Neuronal stem cell (in vitro differentiated cells): ENCODE measurements around the gene ARHGEF17.
A peak's percentile ranks its signal among the peaks of the same experiment; 100 is the strongest.

Experiments
- DNase-seq: peaks from one replicate; pipeline ENCODE4 v3.0.0-alpha.2; 2013; ENCODE audit warnings: low spot score
- H2AFZ ChIP-seq: one replicate; pipeline ENCODE4 v1.6.1; 2013; ENCODE audit warnings: mild to moderate bottlenecking, low read length, inconsistent platforms
- H2AK5ac ChIP-seq: 2 replicates; pipeline ENCODE4 v1.6.1; 2013; ENCODE audit warnings: low read depth, mild to moderate bottlenecking, inconsistent platforms, low read length, moderate library complexity, mixed read lengths
- H2BK120ac ChIP-seq: 2 replicates; pipeline ENCODE4 v1.6.1; 2013; ENCODE audit warnings: low read depth, mild to moderate bottlenecking, inconsistent platforms, low read length, moderate library complexity, mixed read lengths
- H2BK12ac ChIP-seq: one replicate; pipeline ENCODE4 v1.6.1; 2013; ENCODE audit warnings: low read length, inconsistent platforms
- H2BK15ac ChIP-seq: 2 replicates; pipeline ENCODE4 v1.6.1; 2013; ENCODE audit warnings: mild to moderate bottlenecking, low read length, inconsistent platforms, mixed read lengths
- H2BK5ac ChIP-seq: one replicate; pipeline ENCODE4 v1.6.1; 2013; ENCODE audit warnings: inconsistent platforms, mild to moderate bottlenecking, low read length, moderate library complexity
- H3K14ac ChIP-seq: one replicate; pipeline ENCODE4 v1.6.1; 2013; ENCODE audit warnings: low read length, inconsistent platforms
- H3K18ac ChIP-seq: 2 replicates; pipeline ENCODE4 v1.6.1; 2013; ENCODE audit warnings: low read length, inconsistent platforms
- H3K23ac ChIP-seq: 2 replicates; pipeline ENCODE4 v1.6.1; 2013; ENCODE audit warnings: low read depth, mild to moderate bottlenecking, mixed read lengths, low read length, inconsistent platforms; ENCODE audit not compliant: poor library complexity
- H3K27ac ChIP-seq: replicated peaks from 3 replicates; pipeline ENCODE4 v1.5.1; 2013; ENCODE audit warnings: low read length, inconsistent platforms
- H3K27me3 ChIP-seq, 3 experiments: 2 replicates each; pipeline ENCODE4 v1.6.1; 2013; ENCODE audit warnings: low read length in 3 of 3, mild to moderate bottlenecking in 2 of 3, inconsistent platforms in 1 of 3, low read depth in 1 of 3, mixed read lengths in 1 of 3, moderate library complexity in 1 of 3; ENCODE audit not compliant: control insufficient read depth in 3 of 3, insufficient read depth in 3 of 3
- H3K36me3 ChIP-seq, 2 donors: replicated peaks in 1 of 2; 2 replicates each; pipeline ENCODE4 v1.6.1; 2013; ENCODE audit warnings: low read length in 2 of 2; ENCODE audit not compliant: control insufficient read depth in 2 of 2, insufficient read depth in 2 of 2
- H3K4ac ChIP-seq: 2 replicates; pipeline ENCODE4 v1.6.1; 2013; ENCODE audit warnings: inconsistent platforms, mild to moderate bottlenecking, low read length, moderate library complexity
- H3K4me1 ChIP-seq, 2 donors: 1 replicate in 1 of 2; 2 replicates in 1 of 2; pipeline ENCODE4 v1.6.1; 2013; ENCODE audit warnings: low read length in 2 of 2, low read depth in 1 of 2; ENCODE audit not compliant: control insufficient read depth in 2 of 2, insufficient read depth in 1 of 2
- H3K4me2 ChIP-seq: one replicate; pipeline ENCODE4 v1.6.1; 2013; ENCODE audit warnings: mild to moderate bottlenecking, low read length, inconsistent platforms; ENCODE audit not compliant: insufficient read depth, poor library complexity, severe bottlenecking
- H3K4me3 ChIP-seq, 2 donors: 2 replicates each; pipeline ENCODE4 v1.5.1; 2013; ENCODE audit warnings: low read length in 2 of 2, mild to moderate bottlenecking in 2 of 2, inconsistent platforms in 1 of 2, moderate library complexity in 1 of 2
- H3K79me1 ChIP-seq: one replicate; pipeline ENCODE4 v1.6.1; 2013; ENCODE audit warnings: low read depth, mild to moderate bottlenecking, inconsistent platforms, low read length, moderate library complexity
- H3K9ac ChIP-seq: one replicate; pipeline ENCODE4 v1.6.1; 2013; ENCODE audit warnings: mild to moderate bottlenecking, low read depth, low read length, inconsistent platforms; ENCODE audit not compliant: poor library complexity
- H3K9me3 ChIP-seq, 2 donors: replicated peaks in 1 of 2; 2 replicates each; pipeline versions ENCODE3 to v1.6.1; 2013; ENCODE audit warnings: low read length in 2 of 2, mild to moderate bottlenecking in 2 of 2, inconsistent platforms in 1 of 2, low read depth in 1 of 2, mixed read lengths in 1 of 2, moderate library complexity in 1 of 2; ENCODE audit not compliant: control insufficient read depth in 2 of 2, insufficient read depth in 1 of 2
- H4K8ac ChIP-seq: one replicate; pipeline ENCODE4 v1.6.1; 2013; ENCODE audit warnings: low read depth, mild to moderate bottlenecking, inconsistent platforms, low read length, moderate library complexity
- H4K91ac ChIP-seq: one replicate; pipeline ENCODE4 v1.6.1; 2013; ENCODE audit warnings: low read length, low read depth, mild to moderate bottlenecking, inconsistent platforms; ENCODE audit not compliant: poor library complexity
- WGBS, 2 donors: extraction: QIAGEN DNeasy Blood & Tissue Kit; methylation state at CpG; one replicate each; pipeline ENCODE4 v1.1.7; 2013; ENCODE audit warnings: missing lambda C conversion rate in 2 of 2, mixed read lengths in 1 of 2; ENCODE audit not compliant: insufficient read length in 2 of 2, insufficient replicate concordance in 1 of 2; ENCODE audit errors: extremely low coverage in 2 of 2; 5-methylcytosine and 5-hydroxymethylcytosine counted together

ARHGEF17 gene

DNA sequence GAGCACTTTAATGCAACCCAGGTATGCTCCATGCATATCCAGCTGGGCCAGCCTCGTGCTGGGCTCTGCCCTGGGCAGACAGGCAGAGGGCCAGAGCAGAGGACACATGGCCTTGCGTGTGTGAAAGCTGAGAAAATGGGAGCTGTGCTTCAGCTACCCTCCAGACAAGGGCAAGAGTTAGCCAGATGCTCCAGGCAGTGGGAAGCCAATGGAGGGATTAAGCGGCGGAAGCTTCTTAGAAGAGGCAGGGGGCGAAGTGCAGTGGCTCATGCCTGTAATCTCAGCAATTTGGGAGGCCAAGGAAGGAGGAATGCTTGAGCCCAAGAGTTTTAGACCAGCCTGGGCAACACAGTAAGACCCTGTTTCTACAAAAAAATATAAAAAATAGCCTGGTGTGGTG lies 9.8 kb upstream of the ARHGEF17 start:
- H3K27me3 ChIP-seq, result no peaks in the 10 kb centered on the region
- no peak overlapping the region for H3K18ac ChIP-seq
- H3K4me2 ChIP-seq, result no peak overlapping the region
- no CpG with 5 or more reads among the region's 5 CpGs for WGBS, 2 donors
- no peak overlapping the region for H2AK5ac ChIP-seq
- H3K36me3 ChIP-seq, result no peaks in the 10 kb centered on the region
- no peak overlapping the region for H2BK15ac ChIP-seq
- no peak overlapping the region for H3K4me3 ChIP-seq
- H2BK12ac ChIP-seq, result peak overlapping the region; percentile 35
- peaks cover under 1 to 1% of the 10 kb centered on the region in 2 donors for H3K4me1 ChIP-seq
- H3K9me3 ChIP-seq, result no peaks in the 10 kb centered on the region
- H4K8ac ChIP-seq, result no peak overlapping the region
- H3K27ac ChIP-seq, result no peak overlapping the region
- H3K4ac ChIP-seq, result no peak overlapping the region
- H2BK120ac ChIP-seq, result no peak overlapping the region
- no peak overlapping the region for H4K91ac ChIP-seq
- no peak overlapping the region for H2BK5ac ChIP-seq
- H3K9ac ChIP-seq, result no peak overlapping the region
- no peak for DNase-seq
- H2AFZ ChIP-seq, result no peak overlapping the region
- no peaks in the 10 kb centered on the region for H3K79me1 ChIP-seq
- H3K23ac ChIP-seq, result no peak overlapping the region
- H3K14ac ChIP-seq, result no peak overlapping the region

GRCh38 chr11:73299751-73300150 lies 8.3 kb upstream of the ARHGEF17 start:
- Histone ChIP-seq H3K18ac (no peak overlapping the region), H3K4ac (no peak overlapping the region), H2AK5ac (peak overlapping the region; percentile 53), H3K79me1 (no peaks in the 10 kb centered on the region), H4K8ac (no peak overlapping the region), H3K27me3 (no peaks in the 10 kb centered on the region), H3K9me3 (peaks cover 0 to 1% of the 10 kb centered on the region in 2 donors), H3K9ac (no peak overlapping the region), H2AFZ (no peak overlapping the region), H3K14ac (no peak overlapping the region), H3K4me1 (no peaks in the 10 kb centered on the region), H3K27ac (no peak overlapping the region), H3K36me3 (no peaks in the 10 kb centered on the region), H2BK120ac (no peak overlapping the region), H2BK15ac (peak overlapping the region; percentile 25), H2BK12ac (no peak overlapping the region), H2BK5ac (no peak overlapping the region), H3K4me3 (no peak overlapping the region), H4K91ac (no peak overlapping the region), H3K4me2 (no peak overlapping the region), H3K23ac (no peak overlapping the region)
- WGBS, 2 donors, result no CpG with 5 or more reads among the region's 10 CpGs
- DNase-seq, result no peak

DNA sequence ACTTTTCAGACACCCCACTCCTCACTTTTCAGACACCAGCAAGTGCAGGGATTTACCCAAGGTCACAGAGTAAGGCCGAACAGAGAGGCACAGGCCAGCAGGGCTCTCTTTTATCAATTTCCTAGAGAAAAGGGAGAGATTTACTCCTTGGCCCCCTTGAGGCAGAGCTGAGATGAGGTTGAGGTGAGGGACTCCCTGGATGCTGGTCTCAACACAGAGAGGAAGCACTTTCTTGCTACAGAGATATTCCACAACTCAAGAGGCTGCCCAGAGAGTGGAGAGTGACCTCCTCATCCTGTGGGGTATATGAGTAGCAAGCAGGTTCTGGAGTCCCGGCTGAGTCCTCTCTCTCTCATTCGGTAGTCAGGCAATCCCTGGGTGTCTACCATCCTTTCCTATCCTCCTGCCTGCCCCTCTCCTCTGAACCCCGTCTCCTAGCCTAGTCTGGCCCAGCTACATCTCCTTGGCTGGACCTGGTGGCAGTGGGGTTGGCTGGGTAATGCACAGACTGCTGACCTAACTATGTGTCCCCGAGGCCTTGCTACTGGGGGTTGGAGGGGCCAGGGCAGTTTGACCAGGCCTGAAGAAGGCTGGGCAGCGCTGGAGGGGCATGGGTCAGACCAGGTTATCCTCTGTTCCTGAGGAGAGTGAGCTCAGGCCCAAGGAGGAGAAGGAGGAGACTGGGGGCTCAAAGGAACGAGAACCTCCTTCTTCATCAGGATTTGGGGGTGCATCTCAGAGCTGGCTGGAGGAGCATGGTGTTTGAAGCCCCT lies 1.8 kb upstream of the ARHGEF17 start:
- DNase-seq, result no peak
- Histone ChIP-seq H3K4me2 (no peak overlapping the region), H3K14ac (no peak overlapping the region), H3K9ac (peak overlapping the region; percentile 54), H3K4me3 (no peak overlapping the region), H2BK12ac (peak overlapping the region; percentile 77), H3K27ac (no peak overlapping the region), H3K18ac (peak overlapping the region; percentile 91), H2BK15ac (no peak overlapping the region), H4K91ac (peak overlapping the region; percentile 6), H2BK5ac (peak overlapping the region; percentile 43), H2AK5ac (peak overlapping the region; percentile 60), H2AFZ (peak overlapping the region; percentile 45), H4K8ac (no peak overlapping the region), H3K4me1 (peaks cover 9 to 24% of the 10 kb centered on the region in 2 donors), H3K23ac (peak overlapping the region; percentile 25), H3K79me1 (peaks cover 18% of the 10 kb centered on the region), H2BK120ac (peak overlapping the region; percentile 74), H3K36me3 (peaks cover 3 to 16% of the 10 kb centered on the region in 2 donors), H3K27me3 (no peaks in the 10 kb centered on the region), H3K4ac (peak overlapping the region; percentile 24), H3K9me3 (peaks cover 1 to 11% of the 10 kb centered on the region in 2 donors)
- no CpG with 5 or more reads among the region's 7 CpGs for WGBS, 2 donors

GRCh38 chr11:73306977-73307322 lies 1.1 kb upstream of the ARHGEF17 start:
- Histone ChIP-seq H3K27ac (peak overlapping the region; percentile 86), H3K14ac (no peak overlapping the region), H3K4me1 (peaks cover 15 to 30% of the 10 kb centered on the region in 2 donors), H3K27me3 (no peaks in the 10 kb centered on the region), H3K4me2 (peak overlapping the region; percentile 34), H2AK5ac (no peak overlapping the region), H2AFZ (peak overlapping the region; percentile 77), H3K18ac (peak overlapping the region; percentile 69), H2BK5ac (peak overlapping the region; percentile 43), H4K8ac (no peak overlapping the region), H3K23ac (no peak overlapping the region), H2BK120ac (peak overlapping the region; percentile 14), H2BK12ac (no peak overlapping the region), H3K4ac (no peak overlapping the region), H3K9me3 (peaks cover 1 to 11% of the 10 kb centered on the region in 2 donors), H3K4me3 (peak overlapping the region in 1 of 2 donors; percentile 36), H4K91ac (no peak overlapping the region), H3K79me1 (peaks cover 24% of the 10 kb centered on the region), H3K36me3 (peaks cover 6 to 22% of the 10 kb centered on the region in 2 donors), H3K9ac (peak overlapping the region; percentile 7), H2BK15ac (no peak overlapping the region)
- WGBS, 2 donors, result no CpG with 5 or more reads among the region's 18 CpGs
- DNase-seq, result no peak
